GM12878 (cell line): ENCODE data around the gene SSBP3. TPM values are rescaled to one million over a fixed set of nuclear protein-coding genes. Genes with fewer than 3 reads are reported as not detected.

Source experiments
- ATAC-seq: fragments of 200-7000 bp; cut with Tn5 transposase; 3 replicates; pipeline ENCODE4 v1.9.1; 2020; ENCODE audit warnings: mild to moderate bottlenecking, moderate library complexity
- BruUV-seq: library from RNA; stranded (reverse); fragments of 400-500 nt; replicated peaks from 2 replicates; lab custom pipeline; 2021; lab: Mats Ljungman, UMichigan
- CTCF ChIA-PET: fragments of 300-600 bp; sonication (Branson Sonifier 250); formaldehyde crosslinking; extraction: SDS; loops from one replicate; lab custom pipeline; 2021; ENCODE audit warnings: inconsistent platforms; lab: Yijun Ruan, JAX
- POLR2A ChIA-PET: fragments of 350-600 bp; formaldehyde crosslinking; extraction: SDS; loops from one replicate; lab custom pipeline; 2021; ENCODE audit warnings: inconsistent platforms; lab: Charles Lee
- RAD21 ChIA-PET: fragments of 300-600 bp; sonication (Branson Sonifier 250); formaldehyde crosslinking; loops from one replicate; lab custom pipeline; 2023; ENCODE audit warnings: antibody characterized with exemption; ENCODE audit not compliant: unreplicated experiment; lab: Charles Lee
- SMC1A ChIA-PET: fragments of 300-600 bp; sonication (Branson Sonifier 250); formaldehyde crosslinking; loops from one replicate; lab custom pipeline; 2023; ENCODE audit not compliant: unreplicated experiment, uncharacterized antibody; lab: Charles Lee
- DNase-seq: peaks from one replicate; pipeline ENCODE4 v3.0.0-alpha.2; 2011; ENCODE audit warnings: low read depth, low spot score
- FAIRE-seq: peaks from 3 replicates; lab custom pipeline; 2011; peaks lifted over from hg19 to GRCh38; lab: Jason Lieb, UNC
- H2AFZ ChIP-seq: 2 replicates; pipeline ENCODE4 v1.6.0; 2011; ENCODE audit warnings: low read depth, low read length, control low read depth; ENCODE audit not compliant: control insufficient read depth
- H3K27ac ChIP-seq: 2 replicates; pipeline ENCODE4 v1.5.1; 2011; ENCODE audit warnings: control low read depth; ENCODE audit not compliant: control insufficient read depth, insufficient read depth
- H3K27me3 ChIP-seq, 2 experiments: replicated peaks in 1 of 2; 2 replicates each; pipeline versions ENCODE4 v1.6.0 to v1.6.1; 2011; ENCODE audit warnings: low read length in 1 of 2; ENCODE audit not compliant: control insufficient read depth in 2 of 2, insufficient read depth in 2 of 2
- H3K36me3 ChIP-seq, 2 experiments: 2 replicates each; pipeline ENCODE4 v1.5.1; 2011; ENCODE audit warnings: low read length in 1 of 2; ENCODE audit not compliant: control insufficient read depth in 2 of 2, insufficient read depth in 2 of 2
- H3K4me1 ChIP-seq: 2 replicates; pipeline ENCODE4 v1.6.1; 2011; ENCODE audit warnings: mild to moderate bottlenecking, low read length, moderate library complexity, mixed read lengths; ENCODE audit not compliant: control insufficient read depth, insufficient read depth
- H3K4me2 ChIP-seq: 2 replicates; pipeline ENCODE4 v1.6.0; 2011; ENCODE audit warnings: control low read depth; ENCODE audit not compliant: control insufficient read depth, insufficient read depth
- H3K4me3 ChIP-seq: fragments of 200-600 bp; sonication (generic); 2 replicates; pipeline ENCODE4 v1.5.1; 2016
- H3K79me2 ChIP-seq: 2 replicates; pipeline ENCODE4 v1.6.0; 2011; ENCODE audit warnings: low read length; ENCODE audit not compliant: control insufficient read depth, insufficient read depth
- H3K9ac ChIP-seq: 2 replicates; pipeline ENCODE4 v1.8.0; 2011; ENCODE audit warnings: low read length, control low read depth, mixed read lengths; ENCODE audit not compliant: control insufficient read depth, insufficient read depth
- H3K9me3 ChIP-seq: replicated peaks from 3 replicates; pipeline ENCODE4 v1.5.1; 2011; ENCODE audit warnings: mild to moderate bottlenecking, low read length; ENCODE audit not compliant: control insufficient read depth, insufficient read depth
- H4K20me1 ChIP-seq: 2 replicates; pipeline ENCODE4 v1.6.0; 2011; ENCODE audit not compliant: control insufficient read depth, insufficient read depth
- ATF7 ChIP-seq: fragments of 450-650 bp; IDR thresholded peaks from 2 replicates; pipeline ENCODE4 v1.6.1; 2016; ENCODE audit warnings: low read depth, mild to moderate bottlenecking
- EZH2 ChIP-seq: IDR thresholded peaks from 2 replicates; pipeline ENCODE4 v1.6.1; 2012; ENCODE audit warnings: low read depth, mild to moderate bottlenecking, control low read depth, inconsistent platforms, low read length, borderline replicate concordance; ENCODE audit not compliant: control insufficient read depth
- FOS ChIP-seq: IDR thresholded peaks from 3 replicates; pipeline ENCODE4 v1.6.1; 2011; ENCODE audit warnings: borderline replicate concordance; ENCODE audit not compliant: insufficient read length; ENCODE audit errors: extremely low read depth
- FOXK2 ChIP-seq: fragments of 450-650 bp; IDR thresholded peaks from 2 replicates; pipeline ENCODE4 v1.6.1; 2017; ENCODE audit warnings: mild to moderate bottlenecking, moderate library complexity
- FOXM1 ChIP-seq: IDR thresholded peaks from 2 replicates; pipeline ENCODE4 v1.6.1; 2012; ENCODE audit warnings: low read depth, mild to moderate bottlenecking, inconsistent platforms, low read length, moderate library complexity
- IKZF1 ChIP-seq: fragments of 450-650 bp; conservative IDR thresholded peaks from 2 replicates; pipeline ENCODE4 v1.6.1; 2017; ENCODE audit warnings: antibody characterized with exemption, mild to moderate bottlenecking
- IRF4 ChIP-seq: IDR thresholded peaks from 2 replicates; pipeline ENCODE4 v1.6.1; 2011; ENCODE audit warnings: low read depth, low read length
- NFIC ChIP-seq: IDR thresholded peaks from 2 replicates; pipeline ENCODE4 v1.6.1; 2012; ENCODE audit warnings: low read depth, mild to moderate bottlenecking, inconsistent platforms, low read length, moderate library complexity
- NKRF ChIP-seq: fragments of 450-650 bp; conservative IDR thresholded peaks from 2 replicates; pipeline ENCODE4 v1.6.1; 2017; ENCODE audit warnings: mild to moderate bottlenecking, moderate library complexity
- PAX5 ChIP-seq: IDR thresholded peaks from 2 replicates; pipeline ENCODE4 v1.6.1; 2011; ENCODE audit warnings: low read depth, low read length, borderline replicate concordance
- RAD51 ChIP-seq: fragments of 450-650 bp; IDR thresholded peaks from 2 replicates; pipeline ENCODE4 v1.6.1; 2016; ENCODE audit warnings: moderate library complexity, mild to moderate bottlenecking, inconsistent platforms
- RB1 ChIP-seq: fragments of 450-650 bp; formaldehyde crosslinking; IDR thresholded peaks from 2 replicates; pipeline ENCODE4 v1.6.1; 2017; ENCODE audit warnings: mild to moderate bottlenecking, borderline replicate concordance
- STAT3 ChIP-seq: IDR thresholded peaks from 2 replicates; pipeline ENCODE4 v1.6.1; 2011; ENCODE audit warnings: low read depth, low read length, improper control_type of control experiment
- SUPT20H ChIP-seq: IDR thresholded peaks from 2 replicates; pipeline ENCODE4 v1.6.1; 2011; ENCODE audit warnings: low read depth, mild to moderate bottlenecking, low read length, moderate library complexity, borderline replicate concordance; ENCODE audit not compliant: control insufficient read depth
- TAF1 ChIP-seq: IDR thresholded peaks from 2 replicates; pipeline ENCODE4 v1.6.1; 2011; ENCODE audit warnings: mild to moderate bottlenecking, low read depth, low read length, borderline replicate concordance
- WGBS: methylation state at CpG from one replicate; pipeline ENCODE4 v1.1.6; 2016; ENCODE audit warnings: low lambda C conversion rate; ENCODE audit not compliant: insufficient replicate concordance, insufficient coverage; ENCODE audit errors: missing lambda C conversion rate; 5-methylcytosine and 5-hydroxymethylcytosine counted together
- in situ Hi-C: fragments of 300-500 bp; cut with MboI; formaldehyde crosslinking; loops from 9 replicates; pipeline ENCODE4 v1.14.3; 2018; ENCODE audit warnings: mixed read lengths
- intact Hi-C: fragments of 100-400 bp; cut with micrococcal nuclease; formaldehyde crosslinking; loops from one replicate; pipeline ENCODE4 v1.14.2; 2022; ENCODE audit not compliant: unreplicated experiment
- polyA plus RNA-seq, 11 experiments: library from polyadenylated mRNA; depleted of rRNA in 4 of 11; unstranded in 6 of 11; stranded (reverse) in 5 of 11; fragments of >200 nt; fragmentation: Nextera tagmentation in 4 of 11; fragmentation: Illumina TruSeq in 1 of 11; extraction: Ambion mirVana in 4 of 11; extraction: Trizol in 1 of 11; gene quantifications; 1 replicate in 1 of 11; 2 replicates in 10 of 11; pipeline versions ENCODE4 v1.2.1 to v1.2.3, GENCODE V29; 2011 to 2016; ENCODE audit warnings: inconsistent platforms in 2 of 11, missing spikeins in 2 of 11, low read depth in 1 of 11
- total RNA-seq, 4 experiments: library from RNA; depleted of rRNA in 3 of 4; stranded (reverse); fragments of >200 nt in 3 of 4; fragmentation: Illumina TruSeq in 1 of 4; extraction: Trizol in 1 of 4; gene quantifications; 2 replicates each; pipeline versions ENCODE4 v1.2.1 to v1.2.3, GENCODE V29; 2013 to 2021

The SSBP3 gene
- total and polyA plus RNA-seq, 10 of the 15 experiments (the other 5 are each of a cell fraction or from before 2014, with no cell fraction given): 4.1 to 51.7 (median 17.1) TPM

DNA sequence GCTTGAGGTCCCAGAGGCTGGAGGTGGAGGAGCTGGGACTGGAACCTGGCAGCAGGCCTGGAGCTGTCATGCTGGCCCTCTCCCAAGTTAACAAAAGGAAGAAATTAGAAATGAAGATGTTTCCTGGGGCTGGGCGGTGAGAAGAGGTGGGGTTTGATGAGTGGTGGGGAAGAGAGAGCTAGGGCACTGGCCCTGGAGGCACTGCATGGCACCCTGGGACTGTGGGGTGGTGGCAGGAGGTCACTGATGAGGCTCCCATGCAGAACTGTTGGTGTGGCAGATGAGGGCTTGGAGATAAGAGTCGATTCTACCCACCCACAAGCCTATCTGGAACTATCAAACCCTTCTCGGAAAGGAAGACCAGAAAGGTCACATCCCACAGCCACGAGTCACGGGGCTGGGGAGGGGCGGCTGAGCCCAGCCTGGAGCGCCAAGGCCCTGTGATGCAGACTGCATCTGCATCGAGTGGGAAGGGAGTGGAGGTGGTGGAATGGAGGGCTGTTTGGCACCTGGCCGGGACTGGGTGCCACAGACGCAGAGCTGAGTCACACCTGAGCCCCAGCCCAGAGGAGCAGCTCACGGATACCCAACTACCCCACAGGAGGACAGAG, 176.8 kb downstream of the SSBP3 start:
- DNase-seq: no peak
- POLR2A ChIA-PET: no interaction called here
- Histone ChIP-seq H2AFZ (no peak overlapping the region), H3K79me2 (no peaks in the 10 kb centered on the region), H3K9me3 (no peaks in the 10 kb centered on the region), H3K4me2 (no peak overlapping the region), H3K4me3 (no peak overlapping the region), H3K4me1 (no peaks in the 10 kb centered on the region), H4K20me1 (no peaks in the 10 kb centered on the region), H3K27me3 (no peaks in the 10 kb centered on the region), H3K27ac (no peak overlapping the region), H3K36me3 (peaks cover 0 to 2% of the 10 kb centered on the region in 2 experiments; a peak in 2 of 4 replicates), H3K9ac (no peak overlapping the region)
- CTCF ChIA-PET: no interaction called here
- intact Hi-C loops (no loop called here), in situ Hi-C loops (no loop called here)
- 91% methylated on average over 11 of the region's 11 CpGs for WGBS
- BruUV-seq: no TSS peak
- TF ChIP-seq PAX5 (no peak), RAD51 (no peak), NKRF (no peak), SUPT20H (no peak), NFIC (no peak), IKZF1 (no peak), EZH2 (no peak), TAF1 (no peak), IRF4 (no peak), RB1 (no peak), FOXK2 (no peak), FOS (no peak), STAT3 (no peak), FOXM1 (no peak), ATF7 (no peak)
- SMC1A ChIA-PET: no interaction called here
- ATAC-seq: no peak
- RAD21 ChIA-PET: no interaction called here
- no peak for FAIRE-seq
